ENCODE measurements around the gene LCTL.
"Not testable (repeated sequence)": the region's sequence is repeated elsewhere in the genome, so short reads cannot be mapped to it uniquely, and the experiment has no call there.

Gene LCTL

DNA sequence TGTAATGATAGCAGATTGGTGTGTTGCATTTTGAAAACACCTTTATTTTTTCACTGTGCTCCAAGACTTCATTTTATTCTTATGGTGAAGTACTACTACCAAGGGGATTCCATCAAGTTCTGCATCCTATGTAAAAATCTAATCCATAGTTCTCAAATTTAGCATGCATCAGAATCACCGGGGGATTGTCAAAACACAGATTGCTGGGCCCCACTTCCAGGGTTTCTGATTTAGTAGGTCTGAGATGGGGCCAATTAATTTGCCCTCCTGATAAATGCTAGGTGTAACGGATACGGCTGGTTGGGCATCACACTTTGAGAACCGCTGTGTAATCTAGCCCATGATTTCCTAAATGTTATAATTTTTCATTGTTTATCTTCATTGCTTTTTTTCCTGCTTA lies 60.0 kb downstream of the LCTL start:
- ChIA-PET POLR2A (no interaction called here), CTCF (interaction anchor here (1.2 to 3.0 kb wide), 3 partner anchors 8 to 31 kb away, joined by 3 to 18 read pairs (median 4); partner anchors contain the start of gene SNAPC5)
- TF ChIP-seq, protein P1, sequence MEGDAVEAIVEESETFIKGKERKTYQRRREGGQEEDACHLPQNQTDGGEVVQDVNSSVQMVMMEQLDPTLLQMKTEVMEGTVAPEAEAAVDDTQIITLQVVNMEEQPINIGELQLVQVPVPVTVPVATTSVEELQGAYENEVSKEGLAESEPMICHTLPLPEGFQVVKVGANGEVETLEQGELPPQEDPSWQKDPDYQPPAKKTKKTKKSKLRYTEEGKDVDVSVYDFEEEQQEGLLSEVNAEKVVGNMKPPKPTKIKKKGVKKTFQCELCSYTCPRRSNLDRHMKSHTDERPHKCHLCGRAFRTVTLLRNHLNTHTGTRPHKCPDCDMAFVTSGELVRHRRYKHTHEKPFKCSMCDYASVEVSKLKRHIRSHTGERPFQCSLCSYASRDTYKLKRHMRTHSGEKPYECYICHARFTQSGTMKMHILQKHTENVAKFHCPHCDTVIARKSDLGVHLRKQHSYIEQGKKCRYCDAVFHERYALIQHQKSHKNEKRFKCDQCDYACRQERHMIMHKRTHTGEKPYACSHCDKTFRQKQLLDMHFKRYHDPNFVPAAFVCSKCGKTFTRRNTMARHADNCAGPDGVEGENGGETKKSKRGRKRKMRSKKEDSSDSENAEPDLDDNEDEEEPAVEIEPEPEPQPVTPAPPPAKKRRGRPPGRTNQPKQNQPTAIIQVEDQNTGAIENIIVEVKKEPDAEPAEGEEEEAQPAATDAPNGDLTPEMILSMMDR (IDR thresholded peaks at IDR 0.05; ENCODE audit: control extremely low read depth, extremely low read depth, low read depth, missing control alignments), result no peak
- no peak for DNase-seq (ENCODE audit: extremely low spot score)

DNA sequence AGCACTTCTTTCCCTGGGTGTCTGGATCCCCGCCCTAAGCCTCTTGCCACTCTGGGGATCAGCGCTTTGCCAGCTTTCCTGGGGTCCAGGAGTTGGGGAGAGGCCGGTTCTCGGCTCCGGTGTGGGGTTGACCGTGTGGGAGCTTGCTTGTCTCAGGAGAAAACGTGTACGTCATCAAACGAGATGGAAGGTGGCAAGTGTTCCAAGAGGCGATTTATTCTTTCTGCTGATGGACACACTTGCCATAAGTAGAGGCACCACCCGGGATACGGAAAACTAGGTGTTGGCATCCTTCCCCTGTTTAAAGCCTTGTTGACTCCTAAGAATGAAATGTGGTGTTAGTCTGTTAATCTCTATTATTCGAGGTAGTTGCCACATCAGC lies 60.4 kb downstream of the LCTL start:
- DNase-seq (ENCODE audit: extremely low spot score), result no peak
- POLR2A ChIA-PET, result interaction anchor here (0.6 to 1.0 kb wide), 2 partner anchors 11 to 116 kb away, joined by 4 to 5 read pairs; no protein-coding TSS in a partner anchor
- TF ChIP-seq, protein P1 (IDR thresholded peaks at IDR 0.05; ENCODE audit: control extremely low read depth, extremely low read depth, low read depth, missing control alignments), result no peak
- CTCF ChIA-PET, result interaction anchor here (1.0 to 3.0 kb wide), 3 partner anchors 8 to 93 kb away, joined by 3 to 18 read pairs (median 3); partner anchors contain the start of gene SNAPC5

GRCh38 chr15:66504563-66505429 lies 61.0 kb downstream of the LCTL start, which contains the start of the genes RPL4 and ZWILCH:
RPL4 (minus strand) TSS chr15:66504855; CDS start chr15:66504790, 65 bp downstream.
ZWILCH (plus strand) TSS chr15:66505326; CDS start chr15:66505339, 13 bp downstream.
- POLR2A ChIA-PET, result interaction anchor here (0.6 to 1.0 kb wide), 2 partner anchors 10 to 116 kb away, joined by 4 to 5 read pairs; no protein-coding TSS in a partner anchor
- TF ChIP-seq, protein P1 (IDR thresholded peaks at IDR 0.05; ENCODE audit: control extremely low read depth, extremely low read depth, low read depth, missing control alignments), result no peak
- peak; percentile 81 for DNase-seq (ENCODE audit: extremely low spot score)
- CTCF ChIA-PET, result interaction anchor here (1.0 to 1.2 kb wide), 2 partner anchors 30 to 92 kb away, joined by 3 read pairs; no protein-coding TSS in a partner anchor

- ChIA-PET POLR2A (no interaction called here), CTCF (interaction anchor here (1.2 kb wide), 1 partner anchor 9 kb away, joined by 3 read pairs; no protein-coding TSS in a partner anchor)
- DNase-seq (ENCODE audit: extremely low spot score), result no peak
- TF ChIP-seq, protein P1 (IDR thresholded peaks at IDR 0.05; ENCODE audit: control extremely low read depth, extremely low read depth, low read depth, missing control alignments), result no peak
Observed at GRCh38 chr15:66503780-66504562, 61.8 kb downstream of the LCTL start.

DNA sequence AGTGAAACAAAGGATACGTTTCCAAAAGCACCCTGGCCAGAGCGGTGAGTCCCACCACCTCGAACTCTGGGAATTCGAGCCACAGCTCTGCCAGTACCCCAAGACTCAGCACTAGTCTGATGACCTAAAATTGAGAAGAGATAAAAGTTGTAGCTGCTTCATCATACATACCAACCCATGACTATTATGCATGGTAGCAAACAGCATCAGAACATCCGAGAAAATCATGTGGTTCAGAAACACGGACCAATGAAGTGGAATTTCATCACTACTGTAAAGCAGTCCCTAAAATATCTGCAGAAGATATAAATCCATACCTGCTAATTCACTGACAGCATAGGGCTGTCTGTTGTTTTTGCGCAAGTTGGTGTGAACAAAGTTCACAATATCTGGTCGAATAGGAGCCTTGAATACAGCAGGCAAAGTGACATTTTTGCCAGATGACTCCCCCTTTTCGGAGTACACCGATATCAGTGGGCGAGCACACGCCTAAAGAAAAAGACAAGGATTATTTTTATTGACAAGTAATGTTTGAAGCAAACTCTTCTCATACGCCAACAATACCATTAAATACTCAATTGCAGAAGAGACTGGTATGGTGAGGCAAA lies 62.7 kb downstream of the LCTL start:
- DNase-seq (ENCODE audit: extremely low spot score); POLR2A ChIA-PET: not testable (repeated sequence)
- CTCF ChIA-PET, result interaction anchor here (1.2 kb wide), 1 partner anchor 8 kb away, joined by 3 read pairs; no protein-coding TSS in a partner anchor

- ChIA-PET POLR2A (no interaction called here), CTCF (no interaction called here)
- TF ChIP-seq, protein P1 (IDR thresholded peaks at IDR 0.05; ENCODE audit: control extremely low read depth, extremely low read depth, low read depth, missing control alignments), result no peak
- DNase-seq (ENCODE audit: extremely low spot score), result no peak
Observed at GRCh38 chr15:66502491-66502890, 63.3 kb downstream of the LCTL start.

GRCh38 chr15:66500346-66500745 lies 65.5 kb downstream of the LCTL start:
- not testable (repeated sequence) for DNase-seq (ENCODE audit: extremely low spot score)
- ChIA-PET POLR2A (interaction anchor here (0.9 kb wide), 1 partner anchor 28 kb away, joined by 4 read pairs; no protein-coding TSS in a partner anchor), CTCF (interaction anchor here (1.0 to 4.3 kb wide), 3 partner anchors 114 to 521 kb away, joined by 3 to 60 read pairs (median 3); partner anchors contain the start of gene MAP2K1)

Measured in GM10248 (cell line).